Measurements from ENCODE around the gene ZBTB24.
A peak's percentile ranks its signal among the peaks of the same experiment; 100 is the strongest.
"Not testable (repeated sequence)": the region's sequence is repeated elsewhere in the genome, so short reads cannot be mapped to it uniquely, and the experiment has no call there.

ZBTB24 gene

GRCh38 chr6:109521080-109521479 lies 38.1 kb upstream of the ZBTB24 start:
- no peak overlapping the region for H3K4me3 ChIP-seq (ENCODE audit: low read depth, low read length)
- in situ Hi-C loops (cut with HindIII; ENCODE audit: low sequenced_read_pairs) = no loop called here
- TF ChIP-seq CTCF (IDR thresholded peaks at IDR 0.05; ENCODE audit: low read depth, low read length) = no peak
- no peak for DNase-seq (ENCODE audit: low read depth, low spot score)

- H3K4me3 ChIP-seq (ENCODE audit: low read depth, low read length); DNase-seq (ENCODE audit: low read depth, low spot score); in situ Hi-C loops (cut with HindIII; ENCODE audit: low sequenced_read_pairs): not testable (repeated sequence)
Measured at GRCh38 chr6:109519647-109520046, 36.6 kb upstream of the ZBTB24 start.

- no peak overlapping the region for H3K4me3 ChIP-seq (ENCODE audit: low read depth, low read length)
- DNase-seq (ENCODE audit: low read depth, low spot score) = no peak
- no peak for TF ChIP-seq CTCF (IDR thresholded peaks at IDR 0.05; ENCODE audit: low read depth, low read length)
- in situ Hi-C loops (cut with HindIII; ENCODE audit: low sequenced_read_pairs) = no loop called here
Measured at GRCh38 chr6:109516929-109517328, 33.9 kb upstream of the ZBTB24 start.

GRCh38 chr6:109515781-109516409 lies 32.9 kb upstream of the ZBTB24 start:
- in situ Hi-C loops (cut with HindIII; ENCODE audit: low sequenced_read_pairs) = no loop called here
- TF ChIP-seq CTCF (IDR thresholded peaks at IDR 0.05; ENCODE audit: low read depth, low read length) = no peak
- no peak for DNase-seq (ENCODE audit: low read depth, low spot score)
- H3K4me3 ChIP-seq (ENCODE audit: low read depth, low read length) = no peak overlapping the region

- no peak overlapping the region for H3K4me3 ChIP-seq (ENCODE audit: low read depth, low read length)
- TF ChIP-seq CTCF (IDR thresholded peaks at IDR 0.05; ENCODE audit: low read depth, low read length) = no peak
- DNase-seq (ENCODE audit: low read depth, low spot score) = no peak
- in situ Hi-C loops (cut with HindIII; ENCODE audit: low sequenced_read_pairs) = no loop called here
Measured at GRCh38 chr6:109514946-109515345, 31.9 kb upstream of the ZBTB24 start.

- peak; percentile 83 for DNase-seq (ENCODE audit: low read depth, low spot score)
- no peak for TF ChIP-seq CTCF (IDR thresholded peaks at IDR 0.05; ENCODE audit: low read depth, low read length)
- H3K4me3 ChIP-seq (ENCODE audit: low read depth, low read length) = no peak overlapping the region
- in situ Hi-C loops (cut with HindIII; ENCODE audit: low sequenced_read_pairs) = no loop called here
Measured at GRCh38 chr6:109513571-109514071, 30.6 kb upstream of the ZBTB24 start.

- no peak overlapping the region for H3K4me3 ChIP-seq (ENCODE audit: low read depth, low read length)
- in situ Hi-C loops (cut with HindIII; ENCODE audit: low sequenced_read_pairs) = no loop called here
- DNase-seq (ENCODE audit: low read depth, low spot score) = peak; percentile 46
- TF ChIP-seq CTCF (IDR thresholded peaks at IDR 0.05; ENCODE audit: low read depth, low read length) = no peak
Measured at GRCh38 chr6:109512271-109512817, 29.3 kb upstream of the ZBTB24 start.
